ENCODE data around the gene MAD2L1.

Gene MAD2L1

GRCh38 chr4:120085705-120086104, 19.1 kb upstream of the MAD2L1 start:
- H3K27ac ChIP-seq, result no peak overlapping the region
- CTCF ChIA-PET, result no interaction called here
- POLR2A ChIA-PET (ENCODE audit: low non-redundant PET), result no interaction called here
- TF ChIP-seq CTCF (conservative IDR thresholded peaks at IDR 0.05; ENCODE audit: low read depth), result no peak
- no peak for DNase-seq (ENCODE audit: low spot score)

- no peak for DNase-seq (ENCODE audit: low spot score)
- ChIA-PET CTCF (no interaction called here), POLR2A (ENCODE audit: low non-redundant PET) (no interaction called here)
- no peak overlapping the region for H3K27ac ChIP-seq
- TF ChIP-seq CTCF (conservative IDR thresholded peaks at IDR 0.05; ENCODE audit: low read depth), result no peak
These were observed 17.7 kb upstream of the MAD2L1 start for GRCh38 chr4:120084327-120084726.

DNA sequence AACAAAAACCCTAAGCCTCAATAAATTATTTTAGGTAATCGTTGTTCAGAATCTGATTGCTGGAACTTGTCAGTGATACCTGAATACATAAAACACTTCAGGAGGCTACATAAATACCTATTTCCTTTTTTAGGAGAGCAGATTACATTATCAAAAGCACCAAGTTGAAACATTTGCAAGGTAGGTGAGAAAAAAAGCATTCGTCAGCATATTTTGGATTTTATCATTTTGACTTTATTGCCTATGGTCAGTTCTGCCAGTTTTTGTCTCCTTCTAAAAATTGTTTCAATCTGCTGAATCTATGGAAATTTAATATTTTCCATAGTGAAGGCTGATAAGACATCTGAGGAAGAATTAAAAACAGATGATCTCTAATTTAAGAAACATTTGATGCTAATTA, 16.5 kb upstream of the MAD2L1 start:
- POLR2A ChIA-PET (ENCODE audit: low non-redundant PET), result no interaction called here
- TF ChIP-seq CTCF (conservative IDR thresholded peaks at IDR 0.05; ENCODE audit: low read depth), result no peak
- no peak for DNase-seq (ENCODE audit: low spot score)
- CTCF ChIA-PET, result no interaction called here
- no peak overlapping the region for H3K27ac ChIP-seq

DNA sequence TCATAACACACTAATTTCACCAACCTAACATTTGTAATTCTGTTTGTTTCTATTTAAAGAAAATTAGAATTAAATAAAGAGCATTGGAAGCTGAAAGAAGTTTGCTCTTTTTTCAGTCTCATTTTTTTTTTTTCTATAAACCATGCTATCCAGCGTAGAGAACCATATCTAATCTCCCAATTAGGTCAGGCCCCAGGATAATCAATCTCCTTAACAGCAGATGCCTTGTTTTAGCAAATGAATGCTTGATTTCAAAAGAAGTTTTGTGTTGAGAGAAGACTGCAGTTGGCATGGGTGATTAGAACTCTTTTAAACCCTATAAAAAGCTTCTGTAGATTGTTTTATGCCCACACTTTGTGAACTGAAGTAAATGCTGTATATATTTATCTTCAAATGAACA, 15.6 kb upstream of the MAD2L1 start:
- DNase-seq (ENCODE audit: low spot score), result no peak
- POLR2A ChIA-PET (ENCODE audit: low non-redundant PET), result no interaction called here
- CTCF ChIA-PET, result no interaction called here
- no peak overlapping the region for H3K27ac ChIP-seq
- no peak for TF ChIP-seq CTCF (conservative IDR thresholded peaks at IDR 0.05; ENCODE audit: low read depth)

DNA sequence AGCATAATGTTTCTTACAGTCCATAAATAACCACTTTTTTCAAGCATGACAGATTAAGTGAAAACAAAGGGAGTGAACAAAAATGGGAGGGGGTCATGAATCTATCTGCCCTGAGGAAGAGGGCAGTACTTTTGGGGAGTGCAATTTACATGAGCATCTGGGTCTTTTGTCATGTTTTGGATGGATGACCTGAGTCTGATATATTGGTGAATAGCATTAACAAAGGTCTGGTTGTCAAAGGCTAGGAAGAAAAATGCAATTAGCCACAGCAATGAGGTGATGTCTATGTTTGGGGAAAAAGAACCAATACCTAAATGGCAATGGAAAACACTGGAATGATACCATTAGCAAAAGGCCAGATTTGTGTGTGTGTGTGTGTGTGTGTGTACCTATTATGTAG, 15.1 kb upstream of the MAD2L1 start:
- POLR2A ChIA-PET (ENCODE audit: low non-redundant PET), result no interaction called here
- TF ChIP-seq CTCF (conservative IDR thresholded peaks at IDR 0.05; ENCODE audit: low read depth), result no peak
- no peak overlapping the region for H3K27ac ChIP-seq
- no peak for DNase-seq (ENCODE audit: low spot score)
- CTCF ChIA-PET, result no interaction called here

DNA sequence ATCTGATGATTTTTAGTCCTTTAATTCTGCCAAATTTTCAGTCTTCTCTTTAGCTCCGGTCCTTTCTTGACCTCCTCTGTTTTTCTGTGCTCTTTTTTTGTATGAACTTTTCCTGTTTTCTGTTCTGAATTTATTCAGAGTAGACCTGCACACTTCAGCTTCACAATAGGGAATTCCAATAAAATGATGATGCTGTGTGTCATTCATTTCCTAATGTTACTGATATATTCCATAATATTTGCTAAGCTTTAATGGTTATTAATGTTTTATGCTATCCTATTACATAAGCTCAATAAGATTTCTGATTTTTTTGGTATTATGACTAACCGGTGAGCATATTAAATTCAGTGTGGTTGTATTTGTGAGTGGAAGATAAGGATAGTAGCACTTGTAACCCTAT, 13.9 kb upstream of the MAD2L1 start:
- no peak for TF ChIP-seq CTCF (conservative IDR thresholded peaks at IDR 0.05; ENCODE audit: low read depth)
- H3K27ac ChIP-seq, result no peak overlapping the region
- POLR2A ChIA-PET (ENCODE audit: low non-redundant PET), result no interaction called here
- DNase-seq (ENCODE audit: low spot score), result no peak
- CTCF ChIA-PET, result no interaction called here
